ENCODE results near the gene POLD2.

Gene POLD2

GRCh38 chr7:44112231-44112996, 10.9 kb downstream of the POLD2 start:
- no peak for DNase-seq

GRCh38 chr7:44111761-44112160, 11.6 kb downstream of the POLD2 start:
- DNase-seq: no peak

GRCh38 chr7:44110719-44111635, 12.4 kb downstream of the POLD2 start:
- DNase-seq: no peak

GRCh38 chr7:44109991-44110390, 13.4 kb downstream of the POLD2 start:
- DNase-seq: no peak

GRCh38 chr7:44108768-44109750, 14.3 kb downstream of the POLD2 start:
- no peak for DNase-seq

DNA sequence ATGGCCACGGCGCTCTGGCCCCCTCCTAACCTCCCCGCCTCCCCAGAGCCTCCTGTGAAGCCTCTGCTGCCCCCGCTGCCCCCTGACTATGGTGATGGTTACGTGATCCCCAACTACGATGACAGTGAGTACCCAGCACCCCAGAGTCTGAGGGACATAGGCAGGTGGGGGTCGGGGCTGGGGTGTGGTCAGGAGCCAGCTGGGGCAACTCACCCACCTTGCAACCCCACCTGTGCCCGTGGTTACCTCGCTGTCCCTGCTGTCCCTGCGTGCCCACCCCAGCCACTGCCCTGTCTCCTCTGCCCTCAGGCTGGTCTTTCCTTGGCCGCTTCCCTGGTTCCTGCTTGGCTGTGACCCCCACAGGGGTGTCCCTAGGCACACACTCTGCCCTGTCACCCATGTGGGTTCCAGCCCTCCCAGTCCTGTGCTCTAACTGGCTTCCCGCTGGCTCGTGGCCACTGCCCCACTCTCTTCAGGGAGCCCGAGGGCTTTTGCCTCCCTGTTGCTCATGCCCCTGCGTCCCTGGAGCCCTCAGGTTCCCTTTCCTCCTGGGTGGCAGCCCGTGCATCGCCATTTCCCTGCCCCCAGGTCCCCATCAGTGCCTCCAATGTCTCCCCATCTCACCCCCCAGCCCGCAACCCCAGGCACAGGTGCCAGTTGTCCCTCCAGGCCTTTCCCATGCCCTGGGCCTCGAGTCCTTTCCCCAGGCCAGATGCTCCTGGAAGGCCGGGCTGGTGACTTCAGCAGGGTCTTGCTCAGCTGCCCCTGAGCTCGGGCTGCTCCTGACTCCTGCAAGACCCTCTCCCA, 15.2 kb downstream of the POLD2 start:
- DNase-seq: no peak

- DNase-seq: no peak
Measured at GRCh38 chr7:44107116-44107960, 16.0 kb downstream of the POLD2 start.

GRCh38 chr7:44106311-44107065, 16.9 kb downstream of the POLD2 start:
- DNase-seq: no peak

DNA sequence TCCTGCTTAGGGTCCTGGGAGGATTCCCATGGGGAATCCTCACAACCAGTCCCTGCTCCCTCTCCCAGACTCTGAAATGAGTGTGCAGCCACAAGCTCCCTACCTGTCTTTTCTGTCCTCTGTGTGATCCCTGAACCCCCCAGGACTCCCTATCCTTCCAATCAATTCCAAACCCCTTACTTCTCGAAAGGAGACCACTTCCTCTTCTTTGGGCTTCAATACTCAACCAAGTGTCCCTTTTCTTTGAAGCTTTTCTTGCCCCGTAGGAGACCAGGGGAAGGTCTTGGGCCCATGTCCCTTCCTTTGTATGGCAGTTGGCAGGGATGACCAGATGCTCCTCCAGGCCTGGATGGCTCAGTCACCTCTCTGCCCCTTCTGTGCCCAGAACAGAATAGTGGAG, 17.5 kb downstream of the POLD2 start:
- no peak for DNase-seq

GRCh38 chr7:44104860-44105771, 18.2 kb downstream of the POLD2 start:
- no peak for DNase-seq

DNA sequence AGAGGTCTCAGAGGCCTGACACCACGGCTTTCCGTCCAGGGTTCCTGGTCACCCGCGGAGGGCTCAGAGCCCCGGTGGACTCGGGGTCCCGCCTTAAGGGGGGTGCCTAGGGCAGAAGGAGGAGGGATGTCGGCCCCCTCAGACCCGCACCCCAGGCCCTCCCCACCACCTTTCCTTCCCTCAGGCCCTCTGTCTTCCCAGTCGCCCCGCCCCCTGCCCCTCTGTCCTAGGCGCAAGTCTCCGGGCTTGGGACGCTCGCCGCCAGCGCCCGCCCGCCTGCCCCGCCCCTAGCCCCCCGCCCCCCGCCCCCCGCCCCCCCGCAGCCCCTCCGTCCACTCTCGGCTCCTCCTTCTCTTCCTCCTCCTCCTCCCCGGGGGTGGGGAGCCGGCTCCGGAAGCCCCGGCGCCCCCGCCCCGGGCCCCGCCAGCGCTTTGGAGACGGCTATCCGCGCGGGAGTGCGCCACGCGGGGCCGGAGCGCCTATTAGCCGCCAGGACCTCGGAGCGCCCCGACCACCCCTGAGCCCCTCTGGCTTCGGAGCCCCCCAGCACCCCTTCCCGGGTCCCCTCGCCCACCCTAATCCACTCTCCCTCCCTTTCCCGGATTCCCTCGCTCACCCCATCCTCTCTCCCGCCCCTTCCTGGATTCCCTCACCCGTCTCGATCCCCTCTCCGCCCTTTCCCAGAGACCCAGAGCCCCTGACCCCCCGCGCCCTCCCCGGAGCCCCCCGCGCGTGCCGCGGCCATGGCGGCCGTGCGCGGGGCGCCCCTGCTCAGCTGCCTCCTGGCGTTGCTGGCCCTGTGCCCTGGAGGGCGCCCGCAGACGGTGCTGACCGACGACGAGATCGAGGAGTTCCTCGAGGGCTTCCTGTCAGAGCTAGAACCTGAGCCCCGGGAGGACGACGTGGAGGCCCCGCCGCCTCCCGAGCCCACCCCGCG, 19.2 kb downstream of the POLD2 start, which contains the start of gene AEBP1:
Gene AEBP1, plus strand, starts transcription at position 423 of the 937 bp plus-strand sequence. Its CDS starts 321 bp downstream, at position 744.
- peak; percentile 17 to 33 for DNase-seq

DNA sequence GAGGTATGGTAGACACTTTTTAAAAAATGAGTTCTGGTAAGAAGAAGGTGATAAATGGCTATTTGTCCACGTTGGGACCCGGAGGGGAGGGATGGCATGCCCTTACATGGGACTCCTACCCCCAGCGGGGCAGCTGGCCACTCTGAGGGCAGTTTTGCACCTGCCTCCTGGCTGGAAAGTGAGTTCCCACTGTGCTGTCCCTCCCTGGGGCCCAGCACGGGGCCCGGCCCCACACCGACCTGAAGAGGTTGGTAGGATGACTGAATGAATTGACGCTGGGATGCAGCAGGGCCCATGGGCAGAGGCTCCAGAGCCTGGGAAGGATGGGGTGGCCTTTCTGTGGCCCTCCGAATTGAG, 19.8 kb downstream of the POLD2 start:
- no peak for DNase-seq

- no peak for DNase-seq
Measured at GRCh38 chr7:44102846-44103565, 20.3 kb downstream of the POLD2 start.

- no peak for DNase-seq
Measured at GRCh38 chr7:44101966-44102845, 21.1 kb downstream of the POLD2 start.

DNA sequence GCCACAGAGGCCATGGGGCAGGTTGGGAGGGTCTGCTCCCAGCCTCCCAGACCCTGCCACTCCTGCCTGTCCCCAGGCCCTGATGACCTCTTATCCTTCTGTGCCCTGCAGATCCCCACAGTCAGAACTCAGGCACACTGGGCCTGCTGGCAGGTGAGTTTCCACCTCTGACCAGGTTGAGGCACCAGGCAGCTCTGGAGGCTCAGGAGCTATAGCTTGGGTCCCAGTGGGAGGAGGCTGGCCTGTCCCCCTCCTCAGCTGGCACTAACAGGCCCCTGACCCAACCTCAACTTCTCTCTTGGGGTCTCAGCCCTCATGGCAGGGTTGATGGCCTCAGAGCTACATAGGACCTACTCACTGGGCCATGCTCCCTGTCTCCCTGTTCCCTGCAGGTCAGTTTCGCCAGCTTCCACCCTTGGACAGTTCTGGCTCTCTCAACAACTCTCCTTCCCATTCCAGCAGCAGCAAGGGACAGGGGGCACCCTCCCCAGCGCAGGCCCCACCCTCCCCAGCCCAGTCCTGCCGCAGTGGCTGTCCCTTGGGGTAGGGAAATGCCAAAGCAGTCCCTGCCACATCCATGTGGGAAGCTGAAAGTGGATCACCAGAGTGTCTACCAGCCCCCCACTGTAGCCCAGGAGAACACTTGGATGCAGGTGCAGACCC, 21.9 kb downstream of the POLD2 start:
- DNase-seq: no peak

All from CD4-positive, alpha-beta T cell treated with Interferon alpha-2 for 1 hour (primary cell).